ENCODE data around the gene CHAT.

DNA sequence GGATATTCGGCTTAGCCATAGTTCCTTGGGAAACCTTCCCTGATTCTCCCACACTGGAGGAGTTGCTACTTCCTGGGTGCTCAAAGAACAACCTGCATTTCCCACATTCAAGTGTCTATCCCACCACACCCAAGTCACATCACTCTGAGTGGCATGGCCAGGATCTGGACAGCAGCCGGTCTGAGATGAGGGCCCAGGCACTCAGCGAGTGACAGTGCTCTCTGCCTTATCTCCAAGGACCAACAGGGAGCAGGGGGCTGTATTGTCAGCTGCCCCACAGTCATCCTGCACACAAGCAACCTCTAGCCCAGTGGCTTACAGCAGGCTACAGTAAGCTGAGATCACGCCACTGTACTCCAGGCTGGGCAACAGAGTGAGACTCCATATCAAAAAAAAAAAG lies 19.8 kb upstream of the CHAT start:
- TF ChIP-seq CTCF (conservative IDR thresholded peaks at IDR 0.05) = no peak
- TF ChIP-seq EZH2 (IDR thresholded peaks at IDR 0.05; ENCODE audit: low read depth) = no peak
